ENCODE data around the gene CWH43.
A peak's percentile ranks its signal among the peaks of the same experiment; 100 is the strongest.
"Not testable (repeated sequence)": the region's sequence is repeated elsewhere in the genome, so short reads cannot be mapped to it uniquely, and the experiment has no call there.

Gene CWH43

DNA sequence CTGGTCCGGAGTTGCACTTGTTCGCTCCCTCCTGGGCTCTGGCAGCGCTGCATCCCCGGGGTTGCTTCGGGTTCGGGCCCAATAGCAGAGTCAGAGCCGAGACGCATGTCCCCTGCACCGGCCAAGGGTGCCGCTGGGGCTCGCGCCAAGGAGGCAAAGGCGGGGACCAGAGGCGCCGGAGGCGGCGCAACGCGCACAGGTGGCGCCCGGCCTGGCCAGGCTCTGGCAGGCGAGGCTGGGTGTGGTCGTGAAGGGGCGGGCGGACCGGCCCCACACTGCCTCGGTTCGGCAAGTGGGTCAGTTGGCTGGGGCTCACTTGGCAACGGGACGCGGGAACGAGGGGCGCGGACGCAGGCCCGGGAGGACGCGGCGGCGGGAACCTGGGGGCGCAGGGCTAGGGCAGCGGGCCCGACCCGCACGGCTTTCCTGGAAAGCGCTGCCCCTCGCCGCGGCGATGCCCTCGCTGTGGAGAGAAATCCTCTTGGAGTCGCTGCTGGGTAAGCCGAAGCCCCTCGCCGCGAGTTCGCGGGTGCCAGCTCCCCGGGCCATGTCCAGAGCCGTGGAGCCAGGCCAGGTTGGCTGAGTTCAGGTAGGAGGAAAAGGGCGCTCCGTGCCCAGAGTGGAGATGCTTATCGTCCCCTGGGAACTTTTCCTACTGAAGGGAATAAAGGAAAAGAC is at the start of gene CWH43:
TSS of gene CWH43 (plus strand) at position 300 of the 678 bp plus-strand sequence. CDS start at position 455, 155 bp downstream.
- DNase-seq (ENCODE audit: low read depth in 3 of 3, low spot score in 1 of 3): no peak

DNA sequence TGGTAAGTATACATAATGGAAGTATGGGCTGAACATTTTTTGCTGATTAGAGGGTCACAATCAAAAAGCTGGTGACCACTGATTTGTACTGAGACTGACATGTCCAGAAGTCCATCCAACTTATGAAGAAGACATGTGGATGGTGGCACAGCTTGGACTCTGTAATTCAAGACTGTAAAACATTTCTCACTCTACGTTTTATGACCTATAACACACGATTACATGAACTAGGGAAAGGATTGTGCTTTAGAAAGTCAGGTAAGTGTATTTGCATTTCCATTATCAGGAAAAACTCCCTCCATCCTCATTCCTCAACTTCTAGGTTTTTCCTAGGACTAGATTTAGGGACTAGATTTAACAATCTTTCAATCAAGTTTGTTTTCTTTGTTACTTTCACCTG is 49.0 kb upstream of the CWH43 start:
- no peak for DNase-seq (ENCODE audit: low read depth in 3 of 3, low spot score in 1 of 3)

DNA sequence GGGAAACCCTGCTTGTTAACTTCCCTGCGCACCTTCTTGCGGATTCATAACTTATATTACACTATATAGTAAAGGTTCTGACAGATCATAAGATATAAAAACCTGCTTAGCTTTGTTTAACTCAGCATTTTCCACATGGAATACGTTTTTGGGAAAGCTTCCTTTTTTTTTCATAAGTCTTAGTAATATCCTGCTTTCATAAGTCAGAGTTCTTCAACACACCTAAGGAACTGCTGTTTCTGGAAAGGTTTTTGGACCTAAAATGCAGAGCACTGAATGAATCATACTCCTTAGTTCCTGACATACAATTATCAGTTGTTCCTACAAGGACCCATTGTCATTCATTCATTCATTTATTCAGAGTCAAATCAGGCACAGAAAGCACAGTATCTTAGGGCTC is 47.2 kb upstream of the CWH43 start:
- DNase-seq (ENCODE audit: low read depth in 3 of 3, low spot score in 1 of 3): no peak

DNA sequence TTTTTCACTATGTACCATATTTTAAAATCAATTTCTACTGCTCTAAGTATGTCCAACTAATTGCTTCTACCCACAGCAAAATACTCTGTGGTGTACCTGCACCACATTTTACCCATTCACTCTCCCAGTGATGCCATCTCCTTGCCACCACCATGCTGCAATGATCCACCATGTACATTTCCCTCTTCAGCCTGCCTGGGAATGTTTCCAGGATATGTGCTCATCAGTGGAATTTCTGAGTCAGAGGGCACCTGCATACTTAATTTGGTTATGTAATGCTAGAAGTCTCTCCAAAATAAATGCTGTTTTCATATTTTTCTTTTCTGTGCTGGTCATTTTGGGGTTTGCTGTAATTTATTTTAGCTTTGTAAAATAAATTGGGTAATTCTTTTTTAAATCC is 46.3 kb upstream of the CWH43 start:
- no peak for DNase-seq (ENCODE audit: low read depth in 3 of 3, low spot score in 1 of 3)

DNA sequence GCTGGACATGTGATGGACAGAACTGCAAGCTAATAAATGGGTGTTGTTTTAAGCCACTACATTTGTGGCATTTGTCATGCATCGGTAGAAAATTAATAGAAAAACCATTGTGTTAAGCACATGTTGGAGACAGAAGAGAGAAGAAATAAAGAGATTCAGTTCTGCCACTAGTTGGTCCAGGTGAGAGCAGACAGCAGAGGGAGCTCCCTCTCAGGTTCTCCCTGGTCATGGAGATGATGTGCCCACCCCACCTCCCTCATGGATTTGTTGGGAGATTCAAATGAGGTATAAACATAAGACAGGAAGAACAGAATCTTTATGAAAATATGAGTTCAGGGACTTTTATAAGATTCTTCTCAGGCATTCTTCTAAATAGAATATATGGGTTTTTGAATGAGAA is 42.7 kb upstream of the CWH43 start:
- DNase-seq (ENCODE audit: low read depth in 3 of 3, low spot score in 1 of 3): no peak

DNA sequence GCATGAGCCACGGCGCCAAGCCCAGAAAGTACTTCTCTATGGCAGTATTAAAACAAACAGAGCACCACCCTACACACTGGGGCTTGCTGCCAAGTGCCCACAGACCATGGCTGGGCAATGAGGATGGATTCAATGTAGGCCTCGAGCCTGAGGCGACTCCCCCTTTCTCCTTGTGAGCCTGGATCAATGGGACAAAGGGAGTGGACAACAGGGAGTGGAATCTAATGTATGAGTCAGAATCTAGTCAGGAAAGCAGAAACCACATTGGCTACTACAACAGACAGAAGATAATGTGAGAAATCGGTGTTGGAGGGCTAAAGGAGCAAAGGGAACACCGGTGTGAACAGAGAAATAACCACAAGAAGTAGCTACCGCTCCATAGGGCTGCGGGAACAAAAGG is 41.8 kb upstream of the CWH43 start:
- DNase-seq (ENCODE audit: low read depth in 3 of 3, low spot score in 1 of 3): no peak

DNA sequence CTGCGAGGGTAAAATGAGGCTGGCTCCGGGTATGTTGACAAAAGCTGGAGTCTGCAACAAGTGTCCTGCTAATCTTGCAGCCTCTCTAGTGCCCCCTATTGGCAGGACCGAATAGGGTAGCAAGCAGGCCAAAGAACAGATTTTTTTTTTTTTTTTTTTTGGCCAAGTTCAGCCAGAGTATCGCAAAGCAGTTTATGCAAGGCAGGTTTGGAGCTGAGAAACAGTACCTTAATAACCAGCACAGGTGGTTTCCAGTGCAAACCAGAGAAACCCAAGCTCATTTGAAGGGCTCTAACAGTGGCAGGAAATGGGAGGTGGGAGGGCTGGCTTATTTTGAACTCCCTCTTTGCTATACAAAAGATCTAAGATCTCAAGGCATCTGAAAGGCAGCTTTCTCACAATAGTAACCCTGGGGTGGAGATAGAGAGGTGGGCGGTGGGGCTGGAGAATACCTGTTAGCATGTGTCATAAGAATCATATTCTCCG is 41.3 kb upstream of the CWH43 start:
- no peak for DNase-seq (ENCODE audit: low read depth in 3 of 3, low spot score in 1 of 3)

DNA sequence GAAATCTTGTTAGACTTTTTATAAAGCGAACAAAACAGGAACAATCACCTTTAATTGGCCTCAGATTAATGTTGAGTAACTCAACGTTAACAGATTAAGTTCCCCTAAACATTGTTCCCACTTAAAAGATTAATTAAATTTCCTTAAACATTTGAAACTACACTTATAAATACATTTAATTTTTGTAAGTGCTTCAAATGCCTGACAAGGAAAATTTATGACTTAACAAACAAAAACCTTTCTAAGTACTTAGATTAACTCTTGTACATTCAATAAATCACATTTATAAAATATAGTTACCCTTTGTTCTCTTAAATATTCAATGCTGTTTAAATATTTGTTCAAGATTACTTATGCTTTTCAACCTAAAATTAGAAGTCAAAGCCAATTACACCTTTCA is 40.1 kb upstream of the CWH43 start:
- DNase-seq (ENCODE audit: low read depth in 3 of 3, low spot score in 1 of 3): no peak

DNA sequence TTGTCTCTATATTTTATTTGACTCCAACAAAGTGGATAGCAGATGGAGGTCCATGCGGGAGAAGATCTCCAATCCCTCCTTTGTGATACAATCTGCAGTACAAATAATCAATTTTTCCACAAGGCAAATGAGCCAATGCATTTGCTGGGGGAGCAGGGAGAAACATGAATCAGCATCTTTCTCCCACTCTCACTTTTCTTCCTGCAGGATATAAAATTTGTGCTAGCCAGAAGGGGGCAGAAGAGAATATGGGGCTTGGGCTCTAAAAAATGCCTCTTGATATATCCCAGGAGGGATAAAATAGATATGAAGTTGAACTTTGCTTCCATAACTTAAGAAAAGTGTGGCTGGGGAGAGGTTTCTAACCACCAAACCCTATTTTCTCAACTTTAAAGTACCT is 38.3 kb upstream of the CWH43 start:
- no peak for DNase-seq (ENCODE audit: low read depth in 3 of 3, low spot score in 1 of 3)

DNA sequence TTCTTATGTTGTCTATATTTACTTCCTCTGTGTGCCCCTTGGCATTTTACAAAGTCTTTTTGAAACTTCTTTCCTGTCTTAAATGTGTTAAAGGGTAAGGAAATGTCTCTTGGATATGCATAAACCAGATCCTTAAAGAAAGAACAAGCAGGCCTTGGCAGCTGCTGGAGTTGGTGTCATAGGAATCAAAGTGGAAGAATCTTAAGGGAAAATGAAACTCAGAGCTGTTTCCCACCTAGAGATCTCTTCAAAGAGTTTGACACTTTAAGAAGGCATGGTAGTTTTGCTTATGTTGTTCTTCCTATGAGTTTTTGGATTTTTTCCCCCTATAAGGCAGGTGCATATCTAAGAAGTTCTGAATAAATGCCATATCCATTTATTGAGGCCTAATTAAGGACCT is 37.0 kb upstream of the CWH43 start:
- DNase-seq (ENCODE audit: low read depth in 3 of 3, low spot score in 1 of 3): no peak

DNA sequence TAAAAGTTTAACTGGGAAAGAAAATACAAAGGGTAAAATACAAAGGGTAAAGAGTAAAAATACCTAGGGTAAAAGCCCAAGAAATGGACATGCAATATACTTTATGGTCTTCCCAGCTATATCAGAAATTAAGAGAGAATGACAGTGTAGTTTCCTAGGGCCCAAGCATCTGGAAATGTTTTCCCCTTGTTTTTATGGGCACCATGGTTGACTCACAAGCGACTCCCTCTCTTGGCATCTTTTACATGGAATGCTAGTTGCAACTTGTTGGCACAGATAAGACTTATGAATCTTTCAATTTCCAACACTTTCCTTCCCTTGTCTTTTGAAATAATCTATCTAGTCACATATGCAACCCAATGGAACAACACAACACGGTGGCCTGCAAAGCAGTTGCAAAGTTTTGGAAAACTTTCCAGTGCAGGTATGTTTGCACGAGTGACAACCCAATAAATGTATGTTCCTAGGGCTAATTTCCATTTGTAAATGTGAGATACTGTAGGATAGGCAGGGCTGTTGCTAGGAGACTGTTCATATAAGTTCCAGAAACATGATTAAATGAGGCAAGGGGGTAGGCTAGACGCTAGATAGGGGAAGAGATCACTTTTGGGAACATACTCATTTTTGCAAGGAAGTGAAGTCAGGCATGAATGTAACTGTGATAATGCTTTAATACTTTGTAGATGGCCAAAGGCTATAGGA is 36.4 kb upstream of the CWH43 start:
- DNase-seq (ENCODE audit: low read depth in 3 of 3, low spot score in 1 of 3): no peak

DNA sequence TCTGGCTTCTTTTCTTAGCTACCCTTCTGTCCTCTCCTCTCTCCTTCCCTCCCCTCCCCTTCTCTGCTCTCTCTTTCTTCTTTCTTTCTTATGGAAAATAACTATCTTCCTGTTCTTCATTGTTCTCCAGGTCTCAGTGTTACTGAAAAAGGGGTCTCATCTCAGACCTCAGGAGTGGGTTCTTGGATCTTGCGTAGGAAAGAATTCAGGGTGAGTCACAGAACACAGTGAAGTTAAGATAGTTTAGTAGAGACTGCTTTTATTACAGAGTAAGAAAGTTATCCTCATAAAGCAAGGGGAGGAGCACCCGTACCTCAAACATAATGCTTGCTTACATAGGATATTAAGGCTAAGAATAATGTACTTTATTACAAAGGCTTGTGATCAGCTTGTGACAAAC is 31.8 kb upstream of the CWH43 start:
- DNase-seq (ENCODE audit: low read depth in 3 of 3, low spot score in 1 of 3): no peak

DNA sequence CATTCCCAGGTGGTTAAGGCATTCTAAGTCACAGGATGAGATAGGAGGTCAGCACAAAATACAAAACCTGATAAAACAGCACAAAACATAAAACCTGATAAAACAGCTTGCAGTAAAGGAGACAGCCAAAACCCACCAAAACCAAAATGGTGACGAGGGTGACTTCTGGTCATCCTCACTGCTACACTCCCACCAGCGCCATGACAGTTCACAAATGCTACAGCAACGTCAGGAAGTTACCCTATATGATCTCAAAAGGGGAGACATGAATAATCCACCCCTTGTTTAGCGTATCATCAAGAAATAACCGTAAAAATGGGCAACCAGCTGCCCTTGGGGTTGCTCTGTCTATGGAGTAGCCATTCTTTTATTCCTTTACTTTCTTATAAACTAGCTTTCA is 28.7 kb upstream of the CWH43 start:
- DNase-seq (ENCODE audit: low read depth in 3 of 3, low spot score in 1 of 3): not testable (repeated sequence)

DNA sequence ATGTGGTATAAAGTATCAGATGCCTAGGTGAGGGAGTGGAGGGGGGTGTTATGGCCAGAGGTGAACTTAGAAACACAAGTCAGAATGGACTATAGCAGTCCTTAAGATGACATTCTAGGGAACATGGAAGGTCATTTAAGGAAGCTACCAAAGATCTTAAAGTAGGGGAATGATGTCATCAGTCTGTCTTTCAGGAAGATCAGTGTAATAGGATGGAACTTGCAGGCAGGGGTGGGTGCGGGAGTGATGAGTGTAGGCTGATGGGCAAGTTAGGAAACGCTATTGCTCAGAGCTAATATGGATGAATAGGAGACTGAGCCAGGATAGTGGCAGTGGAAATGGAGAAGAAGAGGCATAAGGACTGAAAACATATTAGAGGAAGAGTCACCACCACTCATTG is 27.5 kb upstream of the CWH43 start:
- no peak for DNase-seq (ENCODE audit: low read depth in 3 of 3, low spot score in 1 of 3)

DNA sequence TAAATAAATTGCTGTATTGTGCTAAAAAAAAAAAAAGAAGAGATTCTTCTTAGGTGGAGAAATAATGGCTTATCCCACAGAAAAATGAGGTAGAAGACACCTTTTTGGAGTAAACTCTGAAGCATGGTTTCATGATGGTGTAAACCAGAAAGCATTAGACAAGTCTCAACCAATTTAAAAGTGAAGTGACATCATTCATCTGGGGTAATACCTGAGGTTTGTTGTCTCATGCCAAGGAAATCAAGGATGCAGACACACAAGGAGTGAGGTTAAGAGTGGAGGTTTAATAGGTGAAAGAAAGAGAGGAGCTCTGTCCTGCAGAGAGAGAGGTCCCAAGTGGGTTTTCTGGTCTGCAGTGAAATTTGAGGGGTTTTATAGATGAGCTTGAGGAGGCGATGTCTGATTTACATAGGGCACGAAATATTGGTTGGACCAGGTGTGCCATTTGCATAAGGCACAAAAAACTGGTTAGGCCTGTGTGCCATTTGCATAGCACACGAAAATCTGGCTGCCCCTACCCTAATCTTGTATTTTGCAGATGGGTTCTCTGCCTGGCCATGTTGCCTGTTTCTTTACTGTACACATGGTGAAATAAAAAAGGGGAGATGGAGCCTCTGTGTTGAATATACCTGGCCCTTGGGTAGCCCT is 25.0 kb upstream of the CWH43 start:
- DNase-seq (ENCODE audit: low read depth in 3 of 3, low spot score in 1 of 3): no peak

DNA sequence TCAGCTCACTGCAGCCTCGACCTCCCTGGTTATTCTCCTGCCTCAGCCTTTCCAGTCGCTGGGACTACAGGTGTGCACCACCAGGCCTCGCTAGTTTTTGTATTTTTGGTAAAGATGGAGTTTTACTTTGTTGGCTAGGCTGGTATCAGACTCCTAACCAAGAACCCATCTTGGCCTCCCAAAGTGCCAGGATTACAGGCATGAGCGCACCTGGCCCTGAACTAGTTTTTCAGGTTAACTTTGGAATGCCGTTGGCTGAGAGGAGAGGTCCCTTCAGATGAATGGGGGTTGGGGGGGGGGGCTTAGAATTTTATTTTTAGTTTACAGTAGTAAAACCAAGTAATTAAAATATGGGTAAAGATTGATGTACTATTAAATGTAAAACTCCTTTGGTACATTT is 23.4 kb upstream of the CWH43 start:
- DNase-seq (ENCODE audit: low read depth in 3 of 3, low spot score in 1 of 3): no peak

DNA sequence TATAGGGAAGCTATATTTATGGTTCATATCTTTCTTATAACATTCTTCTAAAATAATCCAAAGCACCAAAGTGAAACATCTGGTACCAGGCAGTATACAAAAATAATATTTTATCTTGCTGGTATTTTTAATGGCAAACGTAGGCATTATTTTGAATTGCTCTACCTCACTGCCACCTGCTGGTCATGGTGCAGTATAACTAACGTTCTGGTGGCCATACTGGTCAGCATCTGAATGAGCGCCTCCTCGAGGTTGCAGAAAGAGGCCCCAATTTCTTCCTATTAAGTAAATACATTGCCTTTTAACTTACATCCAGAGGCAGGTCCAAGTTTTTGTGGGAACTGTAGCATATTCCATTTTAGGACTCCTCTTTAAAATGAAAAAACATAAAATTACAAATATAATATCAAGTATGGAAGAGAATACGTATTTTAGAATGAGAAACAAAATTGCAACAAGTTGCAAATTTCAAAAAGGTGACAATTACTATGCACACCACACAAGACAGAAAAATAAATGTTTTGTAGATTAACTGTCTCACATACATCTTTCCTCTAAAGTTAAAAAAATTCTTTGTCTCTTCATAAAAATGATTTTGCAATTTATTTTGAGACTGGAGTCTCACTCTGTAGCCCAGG is 22.9 kb upstream of the CWH43 start:
- DNase-seq (ENCODE audit: low read depth in 3 of 3, low spot score in 1 of 3): peak; percentile 33 to 46 (median 44)

DNA sequence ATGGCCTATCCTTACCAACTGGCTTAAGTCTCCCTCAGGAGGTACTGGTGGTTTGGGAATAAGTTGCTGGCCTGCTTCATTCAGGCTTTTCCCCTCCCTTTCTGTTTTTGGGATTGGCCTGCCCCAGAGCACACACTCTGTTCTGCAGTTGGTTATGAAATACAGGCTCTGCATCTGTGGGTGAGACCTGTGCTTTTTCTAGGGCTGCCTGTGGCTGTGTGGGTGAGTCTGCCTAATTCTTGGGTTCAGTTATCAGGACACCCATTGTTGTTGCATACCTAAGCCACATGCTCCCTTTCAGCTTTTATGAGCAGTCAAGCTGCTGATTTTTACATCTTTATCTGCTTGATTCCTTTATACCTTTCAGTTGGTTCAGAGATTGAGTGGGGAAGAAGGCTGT is 19.0 kb upstream of the CWH43 start:
- no peak for DNase-seq (ENCODE audit: low read depth in 3 of 3, low spot score in 1 of 3)

DNA sequence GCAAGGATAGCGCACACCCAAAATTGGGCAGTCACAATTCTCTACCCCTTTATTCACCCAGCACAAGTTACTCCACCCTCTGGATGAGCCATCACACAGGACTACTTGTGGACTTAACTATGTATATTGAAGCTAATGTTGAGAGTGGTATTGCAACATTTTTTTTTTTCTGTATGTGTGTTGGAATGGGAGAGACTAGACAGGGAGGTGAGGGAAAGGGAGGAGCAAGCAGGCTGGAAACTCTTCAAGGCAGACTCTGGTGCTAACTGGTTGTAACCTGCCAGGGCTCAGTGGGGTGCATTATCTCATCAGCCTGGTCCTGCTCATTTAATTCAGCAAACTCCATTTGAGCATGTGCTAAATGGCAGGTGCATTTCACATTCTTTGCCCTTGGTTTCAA is 18.4 kb upstream of the CWH43 start:
- no peak for DNase-seq (ENCODE audit: low read depth in 3 of 3, low spot score in 1 of 3)

DNA sequence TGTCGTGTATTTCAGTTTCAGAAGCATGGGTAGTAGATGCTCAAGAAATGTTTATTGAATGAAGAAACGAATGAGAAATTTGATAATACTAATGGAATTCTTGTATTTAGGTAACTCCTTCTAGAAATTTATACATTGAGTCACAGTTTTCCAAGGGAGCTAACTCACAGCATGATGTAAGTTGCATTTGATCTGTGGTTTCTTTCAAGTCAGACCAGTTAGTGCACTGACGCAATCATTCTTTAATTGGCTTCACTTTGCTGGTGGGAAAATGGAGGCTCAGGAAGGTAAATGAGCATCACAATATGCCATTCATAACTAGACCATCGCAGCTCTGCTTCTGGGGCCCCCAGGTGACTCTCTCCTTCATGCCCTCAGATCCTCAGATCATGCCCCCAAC is 17.3 kb upstream of the CWH43 start:
- no peak for DNase-seq (ENCODE audit: low read depth in 3 of 3, low spot score in 1 of 3)

DNA sequence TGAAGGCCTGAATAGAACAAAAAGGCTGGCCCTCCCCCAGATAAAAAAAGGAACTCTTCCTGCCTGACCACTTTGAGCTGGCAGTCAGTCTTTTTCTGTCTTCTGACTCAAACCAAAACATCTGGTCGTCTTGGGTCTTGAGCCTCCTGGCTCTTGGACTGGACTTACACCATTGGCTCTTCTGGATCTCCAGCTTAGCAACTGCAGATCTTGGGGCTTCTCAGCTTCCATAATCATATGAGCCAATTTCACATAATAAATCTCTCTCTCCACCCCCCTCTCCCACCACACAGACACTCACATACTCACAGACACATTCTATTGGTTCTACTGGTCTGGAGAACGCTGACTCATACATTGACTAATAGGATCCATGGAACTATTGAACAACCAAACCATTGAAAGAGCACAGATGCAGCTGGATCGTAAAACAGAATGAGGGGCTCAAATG is 15.6 kb upstream of the CWH43 start:
- DNase-seq (ENCODE audit: low read depth in 3 of 3, low spot score in 1 of 3): no peak
